CD4-positive, alpha-beta T cell treated with Interleukin-4 for 1 hour (primary cell): ENCODE measurements around the gene SLC25A22.

Source experiments
- DNase-seq, 2 donors: peaks; one replicate each; pipeline ENCODE4 v3.0.0-alpha.2; 2020 to 2022

Gene SLC25A22

DNA sequence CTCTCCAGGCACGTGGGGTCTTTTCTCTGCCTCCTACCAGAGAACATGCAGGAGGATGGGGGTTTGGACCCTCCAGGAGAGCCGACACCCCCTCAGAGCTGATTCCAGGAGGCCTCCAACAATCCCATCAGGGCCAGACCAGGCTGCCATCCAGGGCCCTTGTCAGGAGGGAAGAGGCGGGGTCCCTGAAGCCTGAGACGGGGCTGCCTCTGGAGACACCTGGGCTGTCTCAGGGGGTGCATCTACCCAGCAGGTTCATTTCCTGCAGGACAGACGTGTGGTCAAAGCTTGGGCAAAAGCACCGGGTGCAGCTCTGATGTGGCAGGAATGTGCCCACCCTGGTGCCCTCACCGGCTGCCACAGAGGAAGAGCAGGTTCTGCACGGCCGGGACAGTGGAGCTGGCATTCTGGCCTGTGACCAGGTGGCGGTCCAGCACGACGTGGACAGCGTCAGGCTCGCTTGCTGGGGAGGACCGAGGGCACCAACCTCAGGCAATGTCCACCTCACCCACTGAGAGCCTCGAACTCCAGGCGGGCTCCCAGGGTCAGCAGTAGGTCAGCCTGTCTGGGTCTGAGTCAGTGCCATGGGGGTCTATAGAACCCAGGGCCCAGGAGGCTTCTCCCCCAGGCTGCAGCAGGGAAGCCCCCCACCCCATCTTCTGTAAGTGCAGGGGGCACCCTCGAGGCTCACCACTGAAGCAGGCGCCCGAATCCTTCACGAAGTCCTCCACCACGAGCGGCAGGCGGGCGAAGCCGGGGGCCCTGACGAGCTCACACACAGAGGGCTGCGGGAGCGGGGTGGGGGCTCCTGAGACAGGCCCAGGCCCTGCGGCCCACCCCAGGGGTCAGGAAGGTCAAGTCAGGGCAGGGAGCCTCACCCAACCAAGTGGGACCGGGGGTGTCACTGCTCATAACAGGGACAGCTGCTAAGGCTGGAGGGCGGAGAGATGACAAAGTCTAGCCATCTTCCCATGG is 27.2 kb downstream of the SLC25A22 start:
- no peak for DNase-seq

DNA sequence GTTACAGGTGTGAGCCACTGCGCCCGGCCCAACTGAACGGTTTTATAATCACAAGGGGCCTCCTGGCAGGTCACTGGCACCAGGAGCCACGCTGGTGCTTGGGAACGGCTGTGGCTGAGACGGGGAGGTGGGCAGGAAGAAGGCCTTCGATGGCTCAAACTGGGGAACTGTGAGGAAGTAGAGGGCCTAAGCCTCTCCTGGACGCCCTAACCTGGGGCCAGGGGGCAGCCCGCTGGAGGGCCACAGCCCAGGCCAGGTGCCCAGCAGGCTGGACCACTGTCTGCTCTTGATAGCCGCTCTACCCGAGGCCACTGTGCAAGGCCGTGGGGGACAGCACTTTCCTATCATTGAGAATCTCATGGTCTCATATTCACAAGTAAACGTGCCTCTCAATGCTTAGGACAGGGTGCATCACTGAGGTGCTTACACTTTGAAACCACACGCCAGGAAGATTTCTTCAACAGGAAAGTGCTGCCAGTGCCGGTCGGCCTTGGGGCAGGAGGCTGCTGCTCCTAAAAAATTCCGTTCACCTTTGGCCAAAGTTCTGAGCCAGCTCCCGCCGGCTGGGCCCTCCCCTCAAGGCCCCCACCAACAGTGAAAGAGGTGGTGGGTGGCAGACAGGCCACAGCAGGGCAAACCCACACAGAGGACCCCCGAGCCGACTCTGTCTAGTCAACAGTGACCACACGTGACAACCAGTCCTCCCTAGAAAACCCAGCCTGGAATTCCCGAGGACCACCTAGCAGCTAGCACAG is 28.0 kb downstream of the SLC25A22 start:
- no peak for DNase-seq

GRCh38 chr11:767238-767637 is 30.8 kb downstream of the SLC25A22 start:
- no peak for DNase-seq

GRCh38 chr11:766936-767210 is 31.2 kb downstream of the SLC25A22 start:
- DNase-seq, result no peak

DNA sequence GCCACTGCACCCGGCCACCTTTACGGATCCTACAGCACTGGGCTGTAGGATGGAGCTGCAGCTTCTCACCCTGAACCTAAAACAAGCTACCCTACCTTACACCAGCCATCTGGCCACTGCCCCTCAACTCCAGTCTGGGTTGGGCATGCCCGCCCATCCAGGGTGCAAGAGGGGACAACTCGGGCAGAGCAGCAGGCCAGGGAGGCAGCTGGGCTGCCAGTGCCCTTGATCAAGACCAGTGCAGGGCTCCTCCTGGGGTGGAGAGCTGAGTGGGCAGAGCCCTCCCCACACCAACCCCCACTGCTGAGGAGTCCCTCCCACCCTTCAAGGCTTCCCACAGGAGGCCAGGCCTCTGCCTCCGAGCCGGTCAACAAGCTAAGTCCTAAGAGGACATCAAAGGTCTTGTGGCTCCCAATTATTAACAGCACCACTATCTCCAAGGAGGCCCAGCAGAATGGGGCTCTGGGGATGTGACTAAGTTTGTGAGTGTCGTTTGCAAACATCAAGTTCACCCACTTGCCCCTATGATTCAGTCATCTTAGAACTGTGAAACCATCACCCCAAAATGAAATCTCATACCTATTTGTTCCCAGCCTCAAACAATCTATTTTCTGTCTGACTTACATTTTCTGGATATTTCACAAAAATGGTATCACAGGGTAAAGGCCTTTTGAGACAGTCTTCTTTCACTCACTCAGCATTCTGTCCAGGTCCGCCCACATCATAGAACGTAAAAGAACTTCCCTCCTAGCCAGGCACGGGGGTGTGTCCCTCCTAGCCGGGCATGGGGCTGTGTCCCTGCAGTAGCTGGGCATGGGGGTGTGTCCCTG is 31.8 kb downstream of the SLC25A22 start:
- no peak for DNase-seq

DNA sequence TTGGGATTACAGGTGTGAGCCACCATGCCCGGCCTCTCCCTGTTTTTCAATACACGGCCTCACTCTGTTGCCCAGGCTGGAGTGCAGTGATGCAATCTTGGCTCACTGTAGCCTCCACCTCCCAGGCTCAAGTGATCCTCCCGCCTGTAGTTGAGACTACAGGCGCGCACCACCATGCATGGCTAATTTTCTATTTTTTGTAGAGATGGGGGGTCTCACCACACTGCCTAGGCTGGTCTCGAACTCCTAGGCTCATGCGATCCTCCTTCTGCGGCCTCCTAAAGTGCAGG is 32.3 kb downstream of the SLC25A22 start:
- DNase-seq, result no peak

- DNase-seq, result peak; percentile 75 to 77
Measured at GRCh38 chr11:765025-765801, 32.9 kb downstream of the SLC25A22 start.

GRCh38 chr11:764322-765024 is 33.6 kb downstream of the SLC25A22 start:
- DNase-seq, result no peak

DNA sequence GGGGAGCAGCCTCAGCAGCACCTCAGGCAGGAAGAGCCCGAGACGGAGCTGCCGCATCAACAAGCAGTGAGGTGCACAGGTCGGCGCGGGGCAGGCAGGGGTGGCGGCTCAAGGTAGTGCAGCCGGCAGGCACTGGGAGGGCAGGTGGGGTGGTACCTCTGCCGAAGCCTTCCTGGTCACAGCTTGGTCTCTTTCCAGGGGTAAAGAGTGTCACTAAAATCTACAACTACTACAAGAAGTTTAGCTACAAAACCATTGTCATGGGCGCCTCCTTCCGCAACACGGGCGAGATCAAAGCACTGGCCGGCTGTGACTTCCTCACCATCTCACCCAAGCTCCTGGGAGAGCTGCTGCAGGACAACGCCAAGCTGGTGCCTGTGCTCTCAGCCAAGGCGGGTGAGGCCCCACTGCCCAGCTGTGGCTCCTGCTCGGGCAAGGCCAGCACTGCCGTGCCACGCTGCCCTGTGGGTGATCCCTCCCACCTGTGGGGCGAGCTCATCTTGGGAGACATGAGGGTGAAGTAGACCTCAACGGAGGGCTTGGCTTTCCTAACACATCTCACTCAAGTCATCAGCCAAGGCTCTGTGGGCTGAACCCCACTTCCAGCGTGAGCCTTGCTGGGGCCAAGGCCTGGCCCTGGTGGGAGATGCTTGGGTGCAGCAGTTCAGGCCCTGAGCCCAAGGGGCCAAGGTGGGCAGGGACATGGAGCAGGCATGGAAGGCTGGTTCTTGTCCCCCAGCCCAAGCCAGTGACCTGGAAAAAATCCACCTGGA is 34.3 kb downstream of the SLC25A22 start:
- no peak for DNase-seq

- DNase-seq, result no peak
Measured at GRCh38 chr11:763073-763463, 35.0 kb downstream of the SLC25A22 start.

DNA sequence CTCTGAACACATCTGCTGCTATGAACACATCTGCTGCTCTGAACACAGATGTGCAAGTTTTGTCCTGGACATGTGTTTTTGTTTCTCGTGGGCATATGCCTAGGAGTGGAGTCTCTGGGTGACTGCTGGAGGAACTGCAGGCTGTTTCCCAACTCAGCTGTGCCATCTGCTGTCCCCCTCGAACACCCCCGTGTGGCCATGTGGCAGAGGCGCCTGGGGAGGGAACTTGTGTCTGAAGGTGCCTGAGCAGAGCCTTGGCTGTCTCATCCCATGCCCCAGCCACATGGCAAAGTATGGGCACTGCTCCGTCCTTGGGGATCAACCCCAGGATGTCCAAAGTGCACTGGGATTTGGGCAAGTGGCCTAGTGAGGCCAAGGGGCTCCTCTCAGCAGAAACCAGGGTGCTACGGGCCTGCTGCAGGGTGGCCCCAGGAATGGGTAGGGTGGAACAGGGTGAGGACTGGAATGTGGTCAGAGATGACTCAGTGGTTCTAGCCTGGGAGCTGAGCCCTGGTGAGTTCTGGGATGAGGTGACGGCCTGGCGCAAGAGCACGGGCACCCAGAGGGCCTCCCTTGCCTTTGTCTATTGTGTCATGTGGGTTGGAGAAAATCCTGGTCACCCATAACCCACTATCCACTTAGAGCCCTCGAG is 35.5 kb downstream of the SLC25A22 start:
- no peak for DNase-seq

- no peak for DNase-seq
Measured at GRCh38 chr11:761526-762108, 36.5 kb downstream of the SLC25A22 start.

GRCh38 chr11:760236-760635 is 37.8 kb downstream of the SLC25A22 start:
- DNase-seq, result no peak

GRCh38 chr11:749731-750130 is 48.4 kb downstream of the SLC25A22 start:
- DNase-seq, result no peak

GRCh38 chr11:748007-748359 is 50.1 kb downstream of the SLC25A22 start:
- no peak for DNase-seq

GRCh38 chr11:747158-748006 is 50.7 kb downstream of the SLC25A22 start, which contains the start of gene TALDO1:
Gene TALDO1, plus strand, starts transcription at chr11:747464. Its CDS starts 18 bp downstream, at chr11:747482.
- peak; percentile 86 for DNase-seq

DNA sequence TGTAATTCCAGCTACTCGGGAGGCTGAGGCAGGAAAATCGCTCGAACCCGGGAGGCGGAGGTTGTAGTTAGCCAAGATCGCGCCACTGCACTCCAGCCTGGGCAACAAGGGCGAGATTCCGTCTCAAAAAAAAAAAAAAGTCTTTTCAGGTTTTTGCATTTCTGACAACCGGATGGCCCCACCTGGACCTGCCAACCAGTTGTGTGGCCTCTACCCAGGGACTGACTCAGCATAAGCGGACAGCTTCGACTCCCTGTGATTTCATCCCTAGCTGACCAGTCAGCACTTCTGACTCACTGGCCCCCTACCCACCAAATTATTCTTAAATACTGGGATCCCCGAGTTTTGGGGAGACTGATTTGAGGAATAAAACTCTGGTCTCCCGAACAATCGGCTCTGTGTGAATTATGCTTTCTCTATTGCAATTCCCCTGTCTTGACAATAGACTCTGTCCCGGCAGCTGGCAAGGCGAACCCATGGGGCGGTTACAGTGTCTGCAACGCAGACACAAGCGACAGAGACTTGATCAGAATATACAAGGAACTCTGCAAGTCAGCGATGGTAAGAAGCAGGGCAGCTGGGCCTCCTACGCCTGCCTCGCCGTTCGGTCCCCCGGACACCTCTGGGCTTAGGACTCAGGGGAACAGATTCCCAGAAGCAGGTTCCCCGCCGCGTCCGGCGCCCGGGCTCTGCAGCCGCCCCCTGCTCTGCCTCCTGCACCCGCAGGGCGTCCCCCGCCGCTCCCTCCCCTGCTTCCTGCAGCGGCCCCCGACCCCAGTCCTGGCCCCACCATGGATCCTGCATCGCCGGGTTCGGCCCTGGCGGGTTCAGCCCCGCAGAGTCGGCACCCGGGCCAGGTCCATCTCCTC is 51.6 kb downstream of the SLC25A22 start:
- peak in 1 of 2 donors; percentile 23 for DNase-seq

GRCh38 chr11:745428-745827 is 52.7 kb downstream of the SLC25A22 start:
- DNase-seq, result no peak
